ENCODE measurements around the gene SLC7A8. TPM values are rescaled to one million over a fixed set of nuclear protein-coding genes. Genes with fewer than 3 reads are reported as not detected.
A peak's percentile ranks its signal among the peaks of the same experiment; 100 is the strongest.

The SLC7A8 gene
- total RNA-seq, 2 experiments from 2014 or later: 4.0 to 11.4 TPM

DNA sequence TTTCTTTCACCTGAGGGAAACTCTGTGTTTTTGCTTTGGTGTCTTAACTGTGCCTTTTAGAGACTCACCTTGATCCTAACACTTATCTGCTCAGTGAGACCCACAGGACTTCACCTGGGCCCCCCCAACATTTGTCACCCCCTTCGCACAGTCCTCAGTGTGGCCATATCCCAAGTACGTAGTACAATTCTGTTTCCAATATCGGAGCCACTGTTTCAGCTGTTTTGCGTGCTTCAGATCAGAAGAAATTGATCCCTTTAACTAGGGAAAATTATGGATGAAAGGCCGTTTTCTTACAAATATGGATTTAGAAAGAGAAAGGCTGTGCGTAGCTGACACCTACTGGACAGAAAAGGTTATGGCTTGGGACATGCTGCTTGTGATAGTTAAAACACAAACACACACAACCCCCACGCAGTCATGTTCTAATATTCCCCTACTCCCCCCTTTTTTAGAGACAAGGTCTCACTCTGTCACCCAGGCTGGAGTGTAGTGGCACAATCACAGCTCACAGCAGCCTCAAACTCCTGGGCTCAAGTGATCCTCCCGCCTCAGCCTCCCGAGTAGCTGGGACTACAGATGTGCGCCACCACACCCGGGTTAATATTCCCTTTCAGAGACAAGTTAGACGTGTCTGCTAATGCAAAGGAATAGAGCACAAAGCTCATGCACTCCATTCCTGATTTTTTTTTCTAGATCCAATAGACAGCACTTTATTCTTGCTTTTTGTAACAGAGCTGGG, 3.6 kb upstream of the SLC7A8 start:
- Histone ChIP-seq H3K36me3 (ENCODE audit: insufficient read depth, low read length) (no peaks in the 10 kb centered on the region), H3K4me1 (ENCODE audit: insufficient read depth, low read length, poor library complexity, severe bottlenecking) (peaks cover 16% of the 10 kb centered on the region), H3K4me3 (ENCODE audit: low read depth, low read length, poor library complexity, severe bottlenecking) (no peak overlapping the region), H3K9me3 (ENCODE audit: low read length) (no peaks in the 10 kb centered on the region), H3K79me2 (ENCODE audit: insufficient read depth, low read depth, low read length) (no peaks in the 10 kb centered on the region), H3K4me2 (ENCODE audit: low read length) (no peak overlapping the region), H4K20me1 (ENCODE audit: insufficient read depth, low read length) (no peaks in the 10 kb centered on the region), H2AFZ (ENCODE audit: low read length) (no peak overlapping the region), H3K27ac (ENCODE audit: low read depth, low read length, poor library complexity, severe bottlenecking) (no peak overlapping the region), H3K9me2 (ENCODE audit: insufficient read depth, low read length) (no peaks in the 10 kb centered on the region)
- intact Hi-C loops (cut with micrococcal nuclease; ENCODE audit: unreplicated experiment): loop anchor here (1.0 to 5.0 kb wide), 3 partner anchors 66 to 200 kb away; no protein-coding TSS in a partner anchor
- no peak for TF ChIP-seq EZH2phosphoT487 (IDR thresholded peaks at IDR 0.05; ENCODE audit: borderline replicate concordance, low read depth, low read length)
- TF ChIP-seq, protein P1, sequence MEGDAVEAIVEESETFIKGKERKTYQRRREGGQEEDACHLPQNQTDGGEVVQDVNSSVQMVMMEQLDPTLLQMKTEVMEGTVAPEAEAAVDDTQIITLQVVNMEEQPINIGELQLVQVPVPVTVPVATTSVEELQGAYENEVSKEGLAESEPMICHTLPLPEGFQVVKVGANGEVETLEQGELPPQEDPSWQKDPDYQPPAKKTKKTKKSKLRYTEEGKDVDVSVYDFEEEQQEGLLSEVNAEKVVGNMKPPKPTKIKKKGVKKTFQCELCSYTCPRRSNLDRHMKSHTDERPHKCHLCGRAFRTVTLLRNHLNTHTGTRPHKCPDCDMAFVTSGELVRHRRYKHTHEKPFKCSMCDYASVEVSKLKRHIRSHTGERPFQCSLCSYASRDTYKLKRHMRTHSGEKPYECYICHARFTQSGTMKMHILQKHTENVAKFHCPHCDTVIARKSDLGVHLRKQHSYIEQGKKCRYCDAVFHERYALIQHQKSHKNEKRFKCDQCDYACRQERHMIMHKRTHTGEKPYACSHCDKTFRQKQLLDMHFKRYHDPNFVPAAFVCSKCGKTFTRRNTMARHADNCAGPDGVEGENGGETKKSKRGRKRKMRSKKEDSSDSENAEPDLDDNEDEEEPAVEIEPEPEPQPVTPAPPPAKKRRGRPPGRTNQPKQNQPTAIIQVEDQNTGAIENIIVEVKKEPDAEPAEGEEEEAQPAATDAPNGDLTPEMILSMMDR (conservative IDR thresholded peaks at IDR 0.05; ENCODE audit: low read length): peak; percentile 92
- POLR2A ChIA-PET: interaction anchor here (1.7 to 9.2 kb wide), 2 partner anchors 8 to 66 kb away, joined by 5 to 68 read pairs; partner anchors contain the start of gene CEBPE
- BruUV-seq (replicated peaks): no TSS peak
- DNase-seq (ENCODE audit: low spot score): peak; percentile 65
- CTCF ChIA-PET (ENCODE audit: unreplicated experiment): interaction anchor here (0.5 to 8.2 kb wide), 2 partner anchors 66 to 1126 kb away, joined by 3 to 69 read pairs; no protein-coding TSS in a partner anchor

- peaks cover 24% of the 10 kb centered on the region for H3K4me1 ChIP-seq (ENCODE audit: insufficient read depth, low read length, poor library complexity, severe bottlenecking)
- BruUV-seq (replicated peaks): no TSS peak
- no peak for DNase-seq (ENCODE audit: low spot score)
- no peak overlapping the region for H3K4me3 ChIP-seq (ENCODE audit: low read depth, low read length, poor library complexity, severe bottlenecking)
- TF ChIP-seq EZH2phosphoT487 (IDR thresholded peaks at IDR 0.05; ENCODE audit: borderline replicate concordance, low read depth, low read length): no peak
- TF ChIP-seq, protein P1 (conservative IDR thresholded peaks at IDR 0.05; ENCODE audit: low read length): no peak
- no peak overlapping the region for H2AFZ ChIP-seq (ENCODE audit: low read length)
- no peak overlapping the region for H3K4me2 ChIP-seq (ENCODE audit: low read length)
- intact Hi-C loops (cut with micrococcal nuclease; ENCODE audit: unreplicated experiment): loop anchor here (5.0 kb wide), 1 partner anchor 198 kb away; no protein-coding TSS in a partner anchor
- no peaks in the 10 kb centered on the region for H3K9me2 ChIP-seq (ENCODE audit: insufficient read depth, low read length)
- no peaks in the 10 kb centered on the region for H3K79me2 ChIP-seq (ENCODE audit: insufficient read depth, low read depth, low read length)
- H3K27ac ChIP-seq (ENCODE audit: low read depth, low read length, poor library complexity, severe bottlenecking): no peak overlapping the region
- H4K20me1 ChIP-seq (ENCODE audit: insufficient read depth, low read length): no peaks in the 10 kb centered on the region
- no peaks in the 10 kb centered on the region for H3K36me3 ChIP-seq (ENCODE audit: insufficient read depth, low read length)
- CTCF ChIA-PET (ENCODE audit: unreplicated experiment): interaction anchor here (0.9 to 8.2 kb wide), 2 partner anchors 64 to 137 kb away, joined by 4 to 69 read pairs; no protein-coding TSS in a partner anchor
- H3K9me3 ChIP-seq (ENCODE audit: low read length): no peaks in the 10 kb centered on the region
- POLR2A ChIA-PET: interaction anchor here (1.0 to 9.2 kb wide), 4 partner anchors 10 to 116 kb away, joined by 3 to 68 read pairs (median 8); partner anchors contain the start of genes ACIN1, C14orf119 and CEBPE
These were observed 1.6 kb upstream of the SLC7A8 start for GRCh38 chr14:23185063-23185462.
